PFSK-1 (cell line): ENCODE measurements around the gene MEG3.

Source experiments
- POLR2AphosphoS5 ChIP-seq: IDR thresholded peaks from 2 replicates; pipeline ENCODE4 v1.6.1; 2012; ENCODE audit warnings: low read depth, mild to moderate bottlenecking, control low read depth, low read length, moderate library complexity
- REST ChIP-seq, 2 experiments: IDR thresholded peaks; 2 replicates each; pipeline versions ENCODE4 v1.6.1 to v1.8.0; 2011 to 2012; ENCODE audit warnings: low read depth in 2 of 2, low read length in 2 of 2, control low read depth in 1 of 2, inconsistent platforms in 1 of 2, mild to moderate bottlenecking in 1 of 2, moderate library complexity in 1 of 2; ENCODE audit not compliant: insufficient read depth in 1 of 2
- SIN3A ChIP-seq: IDR thresholded peaks from 2 replicates; pipeline ENCODE4 v1.6.1; 2012; ENCODE audit warnings: mild to moderate bottlenecking, low read length, moderate library complexity, borderline replicate concordance; ENCODE audit not compliant: insufficient read depth
- TAF1 ChIP-seq: IDR thresholded peaks from 2 replicates; pipeline ENCODE4 v1.6.1; 2012; ENCODE audit warnings: low read length, control low read depth, borderline replicate concordance; ENCODE audit not compliant: insufficient read depth

GRCh38 chr14:100803676-100804075 lies 22.2 kb upstream of the MEG3 start:
- TF ChIP-seq POLR2AphosphoS5 (no peak), SIN3A (no peak), TAF1 (no peak), REST (IDR thresholded peaks at IDR 0.05; ENCODE audit: insufficient read depth in 1 of 2, low read depth in 2 of 2, low read length in 2 of 2) (no peak)
